Hematopoietic multipotent progenitor cell treated with erythropoietin and hydrocortisone succinate and interleukin-3 and kit ligand, for 17 days (in vitro differentiated cells): ENCODE measurements around the gene FIGLA.

Experiments used
- DNase-seq: peaks from one replicate; pipeline ENCODE4 v3.0.0-alpha.2; 2015; ENCODE audit warnings: low spot score

FIGLA gene, protein sequence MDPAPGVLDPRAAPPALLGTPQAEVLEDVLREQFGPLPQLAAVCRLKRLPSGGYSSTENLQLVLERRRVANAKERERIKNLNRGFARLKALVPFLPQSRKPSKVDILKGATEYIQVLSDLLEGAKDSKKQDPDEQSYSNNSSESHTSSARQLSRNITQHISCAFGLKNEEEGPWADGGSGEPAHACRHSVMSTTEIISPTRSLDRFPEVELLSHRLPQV

DNA sequence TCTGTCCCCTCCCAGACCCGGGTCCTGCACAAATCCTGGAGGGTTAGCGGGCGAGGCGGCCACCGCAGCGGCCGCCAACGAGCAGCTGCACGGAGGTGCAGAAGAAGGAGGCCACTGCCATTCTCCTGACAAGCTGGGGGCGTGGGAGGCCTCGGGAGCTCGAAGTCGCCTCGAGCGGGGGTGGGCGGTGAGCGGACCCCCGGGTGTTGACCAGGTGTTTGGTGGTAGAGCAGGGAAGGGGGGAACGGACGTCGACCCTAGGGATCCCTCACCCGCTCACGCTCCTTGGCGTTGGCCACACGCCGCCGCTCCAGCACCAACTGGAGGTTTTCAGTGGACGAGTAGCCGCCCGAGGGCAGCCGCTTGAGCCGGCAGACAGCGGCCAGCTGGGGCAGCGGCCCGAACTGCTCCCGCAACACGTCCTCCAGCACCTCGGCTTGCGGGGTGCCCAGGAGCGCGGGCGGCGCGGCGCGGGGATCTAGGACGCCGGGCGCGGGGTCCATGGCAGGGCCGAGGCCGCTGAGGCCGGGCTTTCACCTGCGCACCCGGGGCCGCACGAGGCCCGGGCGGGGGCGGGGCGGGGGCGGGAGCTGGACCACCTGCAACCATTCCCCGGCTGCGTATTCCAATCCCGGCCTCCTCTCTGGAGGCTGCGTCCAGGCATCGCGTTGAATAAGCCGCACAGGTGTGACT is at the start of gene FIGLA:
Gene FIGLA (minus strand): TSS at position 508 of the 693 bp plus-strand sequence. CDS start 5 bp downstream, at position 503.
- DNase-seq, result no peak

- no peak for DNase-seq
Observed at GRCh38 chr2:70837980-70838925, 47.8 kb upstream of the FIGLA start.

GRCh38 chr2:70835643-70836042 is 45.2 kb upstream of the FIGLA start, which contains the start of gene CD207:
CD207 (minus strand) TSS chr2:70835816; CDS start chr2:70835776, 40 bp downstream.
- no peak for DNase-seq

- DNase-seq, result no peak
Observed at GRCh38 chr2:70834881-70835280, 44.4 kb upstream of the FIGLA start.

DNA sequence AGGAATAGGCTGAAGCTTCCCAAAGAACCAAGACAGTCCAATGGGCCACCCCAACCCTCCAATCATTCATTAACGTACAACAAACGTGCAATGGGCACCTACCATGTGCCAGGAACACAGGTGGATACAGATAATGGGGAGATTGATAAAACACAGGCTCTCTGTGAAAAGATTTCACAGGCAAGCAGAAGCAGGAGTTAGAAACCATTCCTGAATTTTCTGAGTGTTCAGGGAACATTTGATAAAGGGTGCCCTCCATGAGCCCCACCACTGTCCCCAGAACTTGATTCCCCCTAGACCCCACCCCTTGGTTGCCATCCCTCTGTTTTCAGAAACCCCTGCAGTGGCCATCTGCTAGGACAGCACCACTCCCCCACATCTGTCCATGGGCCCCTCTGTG is 43.7 kb upstream of the FIGLA start:
- no peak for DNase-seq

GRCh38 chr2:70833246-70833645 is 42.8 kb upstream of the FIGLA start:
- no peak for DNase-seq

- no peak for DNase-seq
Observed at GRCh38 chr2:70832386-70832785, 41.9 kb upstream of the FIGLA start.

DNA sequence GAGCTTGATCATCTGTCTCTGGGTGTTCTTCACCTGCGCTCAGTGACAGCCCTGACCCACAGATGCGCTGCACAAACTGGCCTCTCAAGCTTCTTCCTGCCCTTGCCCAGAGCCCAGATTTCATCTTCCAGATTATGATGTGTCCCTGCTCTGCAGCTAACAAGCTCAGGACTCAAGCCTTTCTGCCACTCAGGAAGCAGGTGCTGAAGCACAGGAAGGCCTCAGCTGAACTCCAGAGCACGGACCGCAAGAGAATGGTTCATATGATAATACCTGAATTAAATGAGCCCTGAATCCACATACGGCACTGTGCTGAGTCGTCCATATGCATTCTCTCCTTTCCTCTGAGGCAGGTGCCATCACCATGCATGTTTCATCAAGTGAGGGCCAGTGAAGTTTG is 41.4 kb upstream of the FIGLA start:
- DNase-seq, result no peak

- DNase-seq, result no peak
Observed at GRCh38 chr2:70830366-70830765, 39.9 kb upstream of the FIGLA start.

- no peak for DNase-seq
Observed at GRCh38 chr2:70829916-70830315, 39.5 kb upstream of the FIGLA start.

- DNase-seq, result no peak
Observed at GRCh38 chr2:70828914-70829824, 38.7 kb upstream of the FIGLA start.

DNA sequence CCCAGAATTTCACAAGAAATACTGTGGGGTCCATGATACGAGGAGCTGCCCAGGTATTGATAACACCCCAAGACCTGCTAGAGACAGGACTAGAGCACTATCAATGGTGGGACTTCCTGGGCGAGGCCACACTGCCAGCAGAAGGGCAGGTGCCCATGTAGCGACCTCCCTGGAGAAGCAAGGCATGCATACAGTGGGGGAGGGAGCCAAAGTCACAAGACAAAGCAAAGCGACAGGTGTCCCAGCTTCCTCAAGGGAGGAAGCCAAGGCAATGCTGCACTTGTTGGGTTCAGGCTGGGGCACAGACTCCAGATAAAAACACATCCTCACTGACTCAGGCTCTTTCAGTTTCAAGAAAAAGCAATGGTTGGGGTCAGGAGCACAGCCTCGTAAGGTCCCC is 37.7 kb upstream of the FIGLA start:
- DNase-seq, result no peak

DNA sequence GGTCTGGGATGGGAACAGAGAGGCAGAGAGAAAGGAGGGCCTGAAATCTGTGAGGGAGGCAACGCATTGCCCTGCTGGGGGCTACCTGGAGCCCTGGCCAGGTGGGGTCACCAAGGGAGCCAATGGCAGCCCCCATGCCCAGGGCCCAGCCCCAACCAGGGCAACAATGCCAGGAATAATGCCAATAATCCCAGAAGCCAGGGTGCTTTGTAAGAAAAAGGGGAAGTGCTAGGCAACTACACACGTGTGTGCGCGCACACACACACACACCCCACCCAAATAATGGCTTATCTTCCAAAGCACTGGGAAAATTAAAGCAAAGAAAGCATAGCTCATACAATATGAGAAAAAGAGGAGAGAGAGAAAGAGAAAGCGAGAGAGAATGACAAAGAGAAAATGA is 36.9 kb upstream of the FIGLA start:
- no peak for DNase-seq

GRCh38 chr2:70826696-70827350 is 36.4 kb upstream of the FIGLA start:
- DNase-seq, result no peak

- no peak for DNase-seq
Observed at GRCh38 chr2:70823249-70823648, 32.8 kb upstream of the FIGLA start.

DNA sequence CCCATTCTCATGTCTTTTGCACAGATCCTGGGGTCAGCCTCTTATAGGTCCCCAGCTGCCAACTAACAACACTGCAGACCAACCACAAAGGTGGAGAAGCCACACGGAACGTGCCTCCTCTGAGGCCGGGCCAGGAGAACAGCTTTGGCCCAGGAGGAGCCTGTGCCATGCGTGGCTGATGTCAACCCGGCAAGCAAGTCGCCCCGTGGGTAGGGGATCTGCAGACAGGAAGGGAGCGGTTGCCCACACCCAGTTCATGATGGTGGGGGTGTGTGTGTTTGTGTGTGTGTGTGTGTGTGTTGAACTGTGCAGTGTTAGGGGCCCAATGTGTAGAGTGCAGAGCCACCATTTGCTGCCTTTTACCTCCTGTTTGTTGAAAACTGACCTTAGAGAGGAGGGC is 32.4 kb upstream of the FIGLA start:
- DNase-seq, result no peak

GRCh38 chr2:70820499-70820898 is 30.1 kb upstream of the FIGLA start, which contains the start of gene CLEC4F:
CLEC4F (minus strand) TSS chr2:70820599; CDS start chr2:70820523, 76 bp downstream.
- DNase-seq, result no peak

- no peak for DNase-seq
Observed at GRCh38 chr2:70817284-70817954, 27.0 kb upstream of the FIGLA start.

DNA sequence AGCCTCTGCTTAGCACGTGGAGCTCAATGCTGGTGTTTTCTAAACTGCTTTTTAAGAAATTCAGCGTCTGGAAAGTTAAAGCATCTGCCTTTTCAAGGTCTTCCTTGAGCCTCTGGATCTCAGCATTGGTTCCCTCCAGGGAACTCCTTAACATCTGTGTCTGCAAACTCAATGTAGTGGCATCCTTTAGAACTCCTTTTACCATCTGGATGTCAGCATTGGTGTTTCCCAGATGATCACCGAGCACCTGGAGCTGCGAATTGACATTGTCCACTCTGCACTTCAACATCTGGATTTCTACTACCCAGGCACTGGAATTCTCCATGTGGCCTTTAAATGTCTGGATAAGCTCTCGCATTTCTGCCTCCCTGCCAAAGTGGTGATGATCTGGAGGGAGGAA is 26.3 kb upstream of the FIGLA start:
- DNase-seq, result no peak
